ENCODE data around the gene NCKAP5L. TPM values are rescaled to one million over a fixed set of nuclear protein-coding genes. Genes with fewer than 3 reads are reported as not detected.

The NCKAP5L gene
- total and polyA plus RNA-seq, 9 of the 15 experiments (the other 6 are each of a cell fraction or from before 2014, with no cell fraction given) = 0.01 to 14.4 (median 3.7) TPM

- peak; percentile 70 for TF ChIP-seq ZNF592 (IDR thresholded peaks at IDR 0.05)
- TF ChIP-seq PHTF2 (CRISPR knock-in tag; IDR thresholded peaks at IDR 0.05) = no peak
- peak; percentile 37; the same call in 1 of the 2 replicates for TF ChIP-seq ZEB2 (IDR thresholded peaks at IDR 0.05)
- no peak for TF ChIP-seq ZNF24 (IDR thresholded peaks at IDR 0.05)
- TF ChIP-seq RUNX1 (IDR thresholded peaks at IDR 0.05; ENCODE audit: low read depth) = no peak
- TF ChIP-seq KAT7 (CRISPR knock-in tag; IDR thresholded peaks at IDR 0.05; ENCODE audit: borderline replicate concordance) = no peak
- TF ChIP-seq ZNF717 (CRISPR knock-in tag; IDR thresholded peaks at IDR 0.05) = no peak
- 0 out of 2 replicates have a peak, but pooled peaks have one; percentile 9 for TF ChIP-seq FOXJ2 (tag; IDR thresholded peaks at IDR 0.05)
- TF ChIP-seq HMGN3 (IDR thresholded peaks at IDR 0.05; ENCODE audit: borderline replicate concordance, extremely low read depth, insufficient read length, low read depth, low read length) = no peak
- TF ChIP-seq GTF3C2 (IDR thresholded peaks at IDR 0.05; ENCODE audit: borderline replicate concordance, extremely low read depth, insufficient read length) = no peak
- no peak for TF ChIP-seq ASH1L (IDR thresholded peaks at IDR 0.05; ENCODE audit: borderline replicate concordance, low read depth, partially characterized antibody)
- TF ChIP-seq MCM5 (IDR thresholded peaks at IDR 0.05; ENCODE audit: low read depth) = no peak
- no peak for TF ChIP-seq ZNF668 (CRISPR knock-in tag; IDR thresholded peaks at IDR 0.05)
- no peak for TF ChIP-seq POLR2AphosphoS2 (IDR thresholded peaks at IDR 0.05; ENCODE audit: low read length)
- TF ChIP-seq MLLT1 (IDR thresholded peaks at IDR 0.05) = no peak
- no peak for TF ChIP-seq CC2D1A (IDR thresholded peaks at IDR 0.05)
- TF ChIP-seq, protein P1, sequence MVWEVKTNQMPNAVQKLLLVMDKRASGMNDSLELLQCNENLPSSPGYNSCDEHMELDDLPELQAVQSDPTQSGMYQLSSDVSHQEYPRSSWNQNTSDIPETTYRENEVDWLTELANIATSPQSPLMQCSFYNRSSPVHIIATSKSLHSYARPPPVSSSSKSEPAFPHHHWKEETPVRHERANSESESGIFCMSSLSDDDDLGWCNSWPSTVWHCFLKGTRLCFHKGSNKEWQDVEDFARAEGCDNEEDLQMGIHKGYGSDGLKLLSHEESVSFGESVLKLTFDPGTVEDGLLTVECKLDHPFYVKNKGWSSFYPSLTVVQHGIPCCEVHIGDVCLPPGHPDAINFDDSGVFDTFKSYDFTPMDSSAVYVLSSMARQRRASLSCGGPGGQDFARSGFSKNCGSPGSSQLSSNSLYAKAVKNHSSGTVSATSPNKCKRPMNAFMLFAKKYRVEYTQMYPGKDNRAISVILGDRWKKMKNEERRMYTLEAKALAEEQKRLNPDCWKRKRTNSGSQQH (CRISPR knock-in tag; IDR thresholded peaks at IDR 0.05) = no peak
- no peak for TF ChIP-seq NR2F6 (CRISPR knock-in tag; IDR thresholded peaks at IDR 0.05)
Observed at GRCh38 chr12:49750027-49750995, 77.9 kb downstream of the NCKAP5L start (continued).

Measured in K562 (cell line).